H9 (cell line): ENCODE data around the gene ARHGAP29. TPM values are rescaled to one million over a fixed set of nuclear protein-coding genes. Genes with fewer than 3 reads are reported as not detected.

Experiments
- DNase-seq: peaks from one replicate; pipeline ENCODE4 v3.0.0-alpha.2; 2017
- H2AFZ ChIP-seq: one replicate; pipeline ENCODE4 v1.6.1; 2013; ENCODE audit warnings: mild to moderate bottlenecking, low read length, control low read depth, moderate library complexity
- H2AK5ac ChIP-seq: 2 replicates; pipeline ENCODE4 v1.6.1; 2013; ENCODE audit warnings: low read length, control low read depth, mixed read lengths; ENCODE audit not compliant: insufficient read length
- H2BK120ac ChIP-seq: one replicate; pipeline ENCODE4 v1.6.1; 2013; ENCODE audit warnings: low read depth, mild to moderate bottlenecking, low read length, control low read depth, inconsistent platforms; ENCODE audit not compliant: poor library complexity, severe bottlenecking
- H2BK12ac ChIP-seq: 2 replicates; pipeline ENCODE4 v1.6.1; 2013; ENCODE audit warnings: low read length, control low read depth, mixed read lengths, low read depth; ENCODE audit not compliant: insufficient read length
- H2BK15ac ChIP-seq: 2 replicates; pipeline ENCODE4 v1.6.1; 2013; ENCODE audit warnings: low read depth, low read length, control low read depth
- H2BK20ac ChIP-seq: one replicate; pipeline ENCODE4 v1.6.1; 2013; ENCODE audit warnings: low read depth, mild to moderate bottlenecking, low read length, control low read depth, inconsistent platforms; ENCODE audit not compliant: poor library complexity, severe bottlenecking
- H2BK5ac ChIP-seq: 2 replicates; pipeline ENCODE4 v1.6.1; 2013; ENCODE audit warnings: low read length, control low read depth, mixed read lengths; ENCODE audit not compliant: insufficient read length
- H3K14ac ChIP-seq: 2 replicates; pipeline ENCODE4 v1.6.1; 2013; ENCODE audit warnings: low read length, control low read depth; ENCODE audit not compliant: insufficient read depth
- H3K18ac ChIP-seq: 2 replicates; pipeline ENCODE4 v1.6.1; 2013; ENCODE audit warnings: low read depth, mild to moderate bottlenecking, mixed read lengths, low read length, control low read depth; ENCODE audit not compliant: insufficient read length
- H3K23ac ChIP-seq: 2 replicates; pipeline ENCODE4 v1.6.1; 2013; ENCODE audit warnings: low read length, control low read depth, mixed read lengths, low read depth; ENCODE audit not compliant: insufficient read length
- H3K23me2 ChIP-seq: 2 replicates; pipeline ENCODE4 v1.6.1; 2013; ENCODE audit warnings: low read depth, mild to moderate bottlenecking, mixed read lengths, low read length, control low read depth; ENCODE audit not compliant: insufficient read length, poor library complexity, severe bottlenecking
- H3K27ac ChIP-seq: 2 replicates; pipeline ENCODE4 v1.5.1; 2013; ENCODE audit warnings: low read length, control low read depth, mixed read lengths, low read depth; ENCODE audit not compliant: insufficient read length
- H3K27me3 ChIP-seq: 2 replicates; pipeline ENCODE4 v1.6.1; 2013; ENCODE audit warnings: low read length, control low read depth, inconsistent platforms; ENCODE audit not compliant: insufficient read depth
- H3K4ac ChIP-seq: 2 replicates; pipeline ENCODE4 v1.6.1; 2013; ENCODE audit warnings: low read depth, mild to moderate bottlenecking, control low read depth, inconsistent platforms, low read length, moderate library complexity
- H3K4me1 ChIP-seq: 2 replicates; pipeline ENCODE4 v1.6.1; 2013; ENCODE audit warnings: low read length, control low read depth, inconsistent platforms; ENCODE audit not compliant: insufficient read depth
- H3K4me2 ChIP-seq: 2 replicates; pipeline ENCODE4 v1.6.1; 2013; ENCODE audit warnings: low read length, control low read depth, mixed read lengths; ENCODE audit not compliant: insufficient read length, insufficient read depth
- H3K56ac ChIP-seq: 2 replicates; pipeline ENCODE4 v1.6.1; 2013; ENCODE audit warnings: low read depth, mild to moderate bottlenecking, mixed read lengths, low read length, control low read depth; ENCODE audit not compliant: insufficient read length
- H3K79me1 ChIP-seq: 2 replicates; pipeline ENCODE4 v1.6.1; 2013; ENCODE audit warnings: low read depth, mild to moderate bottlenecking, moderate library complexity, low read length, control low read depth, inconsistent platforms; ENCODE audit not compliant: insufficient read depth, poor library complexity, severe bottlenecking
- H3K79me2 ChIP-seq: 2 replicates; pipeline ENCODE4 v1.6.1; 2013; ENCODE audit warnings: low read length, control low read depth, inconsistent platforms; ENCODE audit not compliant: insufficient read depth
- H3K9ac ChIP-seq: 2 replicates; pipeline ENCODE4 v1.6.1; 2013; ENCODE audit warnings: low read length, control low read depth, mixed read lengths; ENCODE audit not compliant: insufficient read length; ENCODE audit errors: extremely low read depth
- H3K9me3 ChIP-seq: one replicate; pipeline ENCODE4 v1.6.1; 2013; ENCODE audit warnings: low read depth, low read length, inconsistent platforms; ENCODE audit not compliant: control insufficient read depth
- H3T11ph ChIP-seq: one replicate; pipeline ENCODE4 v1.6.1; 2013; ENCODE audit warnings: mild to moderate bottlenecking, low read length, control low read depth, inconsistent platforms
- H4K20me1 ChIP-seq: one replicate; pipeline ENCODE4 v1.6.1; 2013; ENCODE audit not compliant: control insufficient read depth, insufficient read length, insufficient read depth
- H4K5ac ChIP-seq: 2 replicates; pipeline ENCODE4 v1.6.1; 2013; ENCODE audit warnings: low read depth, mild to moderate bottlenecking, mixed read lengths, low read length, control low read depth; ENCODE audit not compliant: insufficient read length
- H4K8ac ChIP-seq: replicated peaks from 2 replicates; pipeline ENCODE4 v1.6.1; 2013; ENCODE audit warnings: low read length, control low read depth, mixed read lengths, low read depth; ENCODE audit not compliant: insufficient read length
- H4K91ac ChIP-seq: 2 replicates; pipeline ENCODE4 v1.6.1; 2013; ENCODE audit warnings: low read depth, mild to moderate bottlenecking, moderate library complexity, mixed read lengths, low read length, control low read depth; ENCODE audit not compliant: insufficient read length
- H3K27ac Mint-ChIP-seq, 3 experiments: 2 replicates in 2 of 3; 3 replicates in 1 of 3; pipeline ENCODE4 v1.8.0; 2020 to 2021; ENCODE audit warnings: mixed read lengths in 3 of 3, mild to moderate bottlenecking in 1 of 3, moderate library complexity in 1 of 3
- H3K27me3 Mint-ChIP-seq: 2 replicates; pipeline ENCODE4 v1.8.0; 2021; ENCODE audit warnings: low read depth, mild to moderate bottlenecking, moderate library complexity, mixed read lengths
- H3K36me3 Mint-ChIP-seq, 3 experiments: 2 replicates in 2 of 3; 3 replicates in 1 of 3; pipeline ENCODE4 v1.8.0; 2020 to 2021; ENCODE audit warnings: low read depth in 3 of 3, mixed read lengths in 3 of 3; ENCODE audit not compliant: insufficient read depth in 1 of 3
- H3K4me1 Mint-ChIP-seq, 2 experiments: 2 replicates each; pipeline ENCODE4 v1.8.0; 2020; ENCODE audit warnings: mixed read lengths in 2 of 2
- H3K4me3 Mint-ChIP-seq, 2 experiments: 2 replicates in 1 of 2; 3 replicates in 1 of 2; pipeline ENCODE4 v1.8.0; 2020 to 2021; ENCODE audit warnings: mild to moderate bottlenecking in 2 of 2, mixed read lengths in 2 of 2, moderate library complexity in 1 of 2
- H3K9me3 Mint-ChIP-seq, 2 experiments: 2 replicates in 1 of 2; 3 replicates in 1 of 2; pipeline ENCODE4 v1.8.0; 2020; ENCODE audit warnings: mild to moderate bottlenecking in 2 of 2, mixed read lengths in 2 of 2, moderate library complexity in 1 of 2
- CTCF ChIP-seq: fragments of 200-600 bp; sonication (generic); conservative IDR thresholded peaks from 3 replicates; pipeline ENCODE4 v1.8.0; 2021; ENCODE audit warnings: antibody characterized with exemption, mild to moderate bottlenecking
- WGBS: extraction: QIAGEN DNeasy Blood & Tissue Kit; methylation state at CpG from one replicate; pipeline ENCODE4 v1.1.7; 2013; ENCODE audit warnings: missing lambda C conversion rate, low lambda C conversion rate, mixed read lengths; ENCODE audit not compliant: insufficient read length; ENCODE audit errors: extremely low coverage; 5-methylcytosine and 5-hydroxymethylcytosine counted together
- total RNA-seq: library from RNA; stranded (reverse); gene quantifications from 2 replicates; pipeline ENCODE4 v1.2.1, GENCODE V29; 2021

The ARHGAP29 gene
- total RNA-seq, 1 experiment from 2014 or later = 1.3 TPM

- Histone ChIP-seq H3K79me1 (no peaks in the 10 kb centered on the region), H3K4ac (no peak overlapping the region), H3K56ac (no peak overlapping the region), H3K18ac (no peak overlapping the region), H3K23me2 (no peaks in the 10 kb centered on the region), H3K9me3 (no peaks in the 10 kb centered on the region), H4K91ac (no peak overlapping the region), H2AFZ (no peak overlapping the region), H4K20me1 (no peaks in the 10 kb centered on the region), H2AK5ac (no peak overlapping the region), H3K23ac (no peak overlapping the region), H2BK5ac (no peak overlapping the region), H4K5ac (no peak overlapping the region), H2BK15ac (no peak overlapping the region), H3K79me2 (no peaks in the 10 kb centered on the region), H3K27ac (no peak overlapping the region), H2BK20ac (no peak overlapping the region), H3K4me2 (no peak overlapping the region), H2BK12ac (no peak overlapping the region), H3T11ph (no peak overlapping the region), H3K27me3 (no peaks in the 10 kb centered on the region), H2BK120ac (no peak overlapping the region), H3K9ac (no peak overlapping the region), H4K8ac (no peak overlapping the region), H3K4me1 (no peaks in the 10 kb centered on the region), H3K14ac (no peak overlapping the region)
- Mint-ChIP-seq H3K4me1 (no peaks in the 10 kb centered on the region), H3K36me3 (no peaks in the 10 kb centered on the region), H3K27me3 (no peaks in the 10 kb centered on the region), H3K9me3 (no peaks in the 10 kb centered on the region; a peak in 1 of 5 replicates), H3K27ac (no peak overlapping the region), H3K4me3 (no peak overlapping the region)
- no CpG with 5 or more reads among the region's 3 CpGs for WGBS
- no peak for TF ChIP-seq CTCF
- DNase-seq = no peak
These were observed 68.3 kb downstream of the ARHGAP29 start for GRCh38 chr1:94169126-94169525.
